Endodermal cell (in vitro differentiated cells): ENCODE results near the gene FUT7. TPM values are rescaled to one million over a fixed set of nuclear protein-coding genes. Genes with fewer than 3 reads are reported as not detected.

Experiments used
- DNase-seq: peaks from one replicate; pipeline ENCODE4 v3.0.0-alpha.2; 2017
- H3K27ac ChIP-seq: 2 replicates; pipeline ENCODE4 v1.5.1; 2013; ENCODE audit warnings: mild to moderate bottlenecking, low read depth, low read length, moderate library complexity
- H3K27me3 ChIP-seq: 2 replicates; pipeline ENCODE4 v1.6.1; 2013; ENCODE audit warnings: mild to moderate bottlenecking, low read length, moderate library complexity; ENCODE audit not compliant: insufficient read depth, control insufficient read depth, poor library complexity, severe bottlenecking
- H3K36me3 ChIP-seq: 2 replicates; pipeline ENCODE4 v1.7.0; 2013; ENCODE audit warnings: mild to moderate bottlenecking, low read length, moderate library complexity; ENCODE audit not compliant: control insufficient read depth, insufficient read depth
- H3K4me1 ChIP-seq: one replicate; pipeline ENCODE4 v1.7.0; 2013; ENCODE audit warnings: low read length; ENCODE audit not compliant: control insufficient read depth, insufficient read depth
- H3K4me3 ChIP-seq: 2 replicates; pipeline ENCODE4 v1.5.1; 2013; ENCODE audit warnings: mild to moderate bottlenecking, low read length, moderate library complexity
- H3K9ac ChIP-seq: 2 replicates; pipeline ENCODE4 v1.6.1; 2013; ENCODE audit warnings: mild to moderate bottlenecking, low read length, moderate library complexity; ENCODE audit not compliant: poor library complexity, severe bottlenecking; ENCODE audit errors: extremely low read depth
- H3K9me3 ChIP-seq: 2 replicates; pipeline ENCODE4 v1.6.1; 2013; ENCODE audit warnings: mild to moderate bottlenecking, low read length, moderate library complexity; ENCODE audit not compliant: control insufficient read depth
- H3K27ac Mint-ChIP-seq: 2 replicates; pipeline ENCODE4 v1.8.0; 2020; ENCODE audit warnings: mixed read lengths
- H3K27me3 Mint-ChIP-seq: 2 replicates; pipeline ENCODE4 v1.8.0; 2021; ENCODE audit warnings: mild to moderate bottlenecking, mixed read lengths; ENCODE audit not compliant: insufficient read depth
- H3K36me3 Mint-ChIP-seq: 2 replicates; pipeline ENCODE4 v1.8.0; 2020; ENCODE audit warnings: low read depth, mixed read lengths
- H3K4me1 Mint-ChIP-seq: 2 replicates; pipeline ENCODE4 v1.8.0; 2020; ENCODE audit warnings: mixed read lengths
- H3K4me3 Mint-ChIP-seq: 2 replicates; pipeline ENCODE4 v1.8.0; 2020; ENCODE audit warnings: mild to moderate bottlenecking, moderate library complexity, mixed read lengths
- H3K9me3 Mint-ChIP-seq: 2 replicates; pipeline ENCODE4 v1.8.0; 2020; ENCODE audit warnings: mild to moderate bottlenecking, mixed read lengths
- WGBS, 2 experiments: methylation state at CpG; one replicate each; pipeline versions ENCODE4 v1.1.5 to v1.1.7; 2013; ENCODE audit warnings: missing lambda C conversion rate in 2 of 2, mixed read lengths in 1 of 2; ENCODE audit not compliant: insufficient coverage in 1 of 2, insufficient read length in 1 of 2; 5-methylcytosine and 5-hydroxymethylcytosine counted together
- total RNA-seq, 2 donors: library from RNA; stranded (reverse); fragmentation: NEBNext Ultra II Directional in 1 of 2; extraction: Animal tissue kit (Norgen Biotek cat#: 25700) in 1 of 2; gene quantifications; 2 replicates in 1 of 2; 3 replicates in 1 of 2; pipeline ENCODE4 v1.2.1, GENCODE V29; 2021
- TF ChIP-seq, protein P1 (sequence below): fragments of 200-600 bp; sonication (generic); conservative IDR thresholded peaks from 2 replicates; pipeline ENCODE4 v1.5.0; 2021; ENCODE audit warnings: antibody characterized with exemption, mild to moderate bottlenecking

The FUT7 gene
- total RNA-seq, 2 donors from 2014 or later: not detected

DNA sequence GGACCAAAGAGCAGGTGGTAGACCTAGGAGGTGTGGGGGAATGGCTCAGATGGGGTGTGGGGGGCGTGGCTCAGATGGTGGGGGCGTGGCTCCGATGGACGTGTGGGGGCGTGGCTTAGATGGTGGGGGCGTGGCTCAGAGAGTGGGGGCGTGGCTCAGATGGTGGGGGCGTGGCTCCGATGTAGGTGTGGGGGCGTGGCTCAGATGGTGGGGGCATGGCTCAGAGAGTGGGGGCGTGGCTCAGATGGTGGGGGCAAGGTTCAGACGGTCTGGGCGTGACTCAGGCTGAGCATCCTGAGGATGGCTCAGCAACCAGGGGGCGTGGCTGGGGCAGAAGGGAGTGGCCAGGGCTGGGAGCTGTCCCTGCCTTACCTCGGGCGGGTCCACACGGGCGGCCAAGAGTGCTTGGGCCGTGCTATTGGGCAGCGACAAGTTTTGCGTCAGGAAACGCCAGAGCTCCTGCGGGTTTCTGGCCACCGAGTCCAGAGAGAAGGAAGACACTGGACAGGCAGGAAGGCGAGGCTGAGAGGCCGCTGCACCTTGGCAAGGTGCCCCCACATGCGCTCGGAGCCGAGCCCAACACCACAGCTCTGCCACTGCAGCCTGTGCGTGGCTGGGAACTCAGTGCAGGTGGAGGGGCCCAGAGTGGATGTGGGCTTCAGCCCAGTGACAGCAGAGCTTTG, 9.8 kb downstream of the FUT7 start:
- Histone ChIP-seq H3K36me3 (no peaks in the 10 kb centered on the region), H3K9me3 (no peaks in the 10 kb centered on the region), H3K4me3 (no peak overlapping the region), H3K27me3 (peaks cover 4% of the 10 kb centered on the region), H3K9ac (no peak overlapping the region), H3K4me1 (no peaks in the 10 kb centered on the region), H3K27ac (no peak overlapping the region)
- Mint-ChIP-seq H3K4me3 (no peak overlapping the region), H3K27me3 (peaks cover 3% of the 10 kb centered on the region), H3K9me3 (no peaks in the 10 kb centered on the region), H3K27ac (no peak overlapping the region), H3K36me3 (peaks cover under 1% of the 10 kb centered on the region), H3K4me1 (no peaks in the 10 kb centered on the region)
- TF ChIP-seq, protein P1, sequence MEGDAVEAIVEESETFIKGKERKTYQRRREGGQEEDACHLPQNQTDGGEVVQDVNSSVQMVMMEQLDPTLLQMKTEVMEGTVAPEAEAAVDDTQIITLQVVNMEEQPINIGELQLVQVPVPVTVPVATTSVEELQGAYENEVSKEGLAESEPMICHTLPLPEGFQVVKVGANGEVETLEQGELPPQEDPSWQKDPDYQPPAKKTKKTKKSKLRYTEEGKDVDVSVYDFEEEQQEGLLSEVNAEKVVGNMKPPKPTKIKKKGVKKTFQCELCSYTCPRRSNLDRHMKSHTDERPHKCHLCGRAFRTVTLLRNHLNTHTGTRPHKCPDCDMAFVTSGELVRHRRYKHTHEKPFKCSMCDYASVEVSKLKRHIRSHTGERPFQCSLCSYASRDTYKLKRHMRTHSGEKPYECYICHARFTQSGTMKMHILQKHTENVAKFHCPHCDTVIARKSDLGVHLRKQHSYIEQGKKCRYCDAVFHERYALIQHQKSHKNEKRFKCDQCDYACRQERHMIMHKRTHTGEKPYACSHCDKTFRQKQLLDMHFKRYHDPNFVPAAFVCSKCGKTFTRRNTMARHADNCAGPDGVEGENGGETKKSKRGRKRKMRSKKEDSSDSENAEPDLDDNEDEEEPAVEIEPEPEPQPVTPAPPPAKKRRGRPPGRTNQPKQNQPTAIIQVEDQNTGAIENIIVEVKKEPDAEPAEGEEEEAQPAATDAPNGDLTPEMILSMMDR: no peak
- DNase-seq: peak; percentile 96
- WGBS, 2 experiments: 67 to 88% methylated on average over 19 to 26 of the region's 30 CpGs

DNA sequence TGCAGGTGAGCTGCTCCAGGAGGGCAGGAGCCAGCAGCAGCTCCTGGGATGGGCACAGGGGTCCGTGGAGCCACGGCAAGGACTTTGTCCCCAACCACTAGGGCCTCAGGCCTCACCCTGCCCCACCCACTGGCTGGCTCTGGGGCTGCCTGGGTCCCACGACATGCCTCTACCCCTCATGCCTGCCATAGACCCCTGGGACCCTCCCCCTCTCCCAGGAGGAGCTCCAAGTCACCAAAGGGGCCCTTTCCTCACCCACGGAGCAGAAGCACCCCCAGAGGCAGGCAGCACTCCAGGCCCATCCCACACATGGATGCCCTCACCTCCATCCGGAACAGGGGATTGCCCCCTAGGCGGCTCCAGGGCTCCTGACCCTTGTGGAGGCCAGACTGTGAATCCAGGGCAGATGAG, 10.3 kb downstream of the FUT7 start:
- H3K36me3 ChIP-seq: no peaks in the 10 kb centered on the region
- no peaks in the 10 kb centered on the region for H3K27me3 ChIP-seq

GRCh38 chr9:137020771-137021567, 10.9 kb downstream of the FUT7 start:
- Histone ChIP-seq H3K27ac (no peak overlapping the region), H3K4me3 (no peak overlapping the region), H3K27me3 (no peaks in the 10 kb centered on the region), H3K4me1 (no peaks in the 10 kb centered on the region), H3K36me3 (no peaks in the 10 kb centered on the region), H3K9me3 (no peaks in the 10 kb centered on the region), H3K9ac (no peak overlapping the region)
- DNase-seq: no peak
- H3K4me1 Mint-ChIP-seq: no peaks in the 10 kb centered on the region
- no peak overlapping the region for H3K27ac Mint-ChIP-seq
- H3K36me3 Mint-ChIP-seq: peaks cover 5% of the 10 kb centered on the region
- H3K9me3 Mint-ChIP-seq: no peaks in the 10 kb centered on the region
- no peak overlapping the region for H3K4me3 Mint-ChIP-seq
- WGBS, 2 experiments: 94 to 95% methylated on average over 10 to 32 of the region's 32 CpGs
- H3K27me3 Mint-ChIP-seq: no peaks in the 10 kb centered on the region
- TF ChIP-seq, protein P1: no peak

More for the DNA sequence above, 10.3 kb downstream of the FUT7 start:
- no peak for DNase-seq
- H3K27ac ChIP-seq: no peak overlapping the region
- Mint-ChIP-seq H3K27me3 (peaks cover 1% of the 10 kb centered on the region), H3K4me1 (no peaks in the 10 kb centered on the region), H3K9me3 (no peaks in the 10 kb centered on the region), H3K36me3 (peaks cover 5% of the 10 kb centered on the region), H3K27ac (no peak overlapping the region), H3K4me3 (no peak overlapping the region)
- H3K9ac ChIP-seq: no peak overlapping the region
- H3K4me1 ChIP-seq: no peaks in the 10 kb centered on the region
- 90 to 91% methylated on average over 2 to 6 of the region's 6 CpGs for WGBS, 2 experiments
- H3K4me3 ChIP-seq: no peak overlapping the region
- TF ChIP-seq, protein P1: no peak
- H3K9me3 ChIP-seq: no peaks in the 10 kb centered on the region
